Measurements from ENCODE around the gene ESRP2. TPM values are rescaled to one million over a fixed set of nuclear protein-coding genes. Genes with fewer than 3 reads are reported as not detected.

Gene ESRP2
- total RNA-seq, 1 donor from 2014 or later = 0.11 TPM

Small RNA genes lying within 50 kb of the gene (microRNA-seq; reads per million reads assigned to microRNA genes)
- gene MIR6773 = not detected

Other genes starting within 250 kb of the ESRP2 start
- gene DPEP2, start 236.6 kb downstream of the ESRP2 start, total RNA-seq = 0.05 TPM in 1 of 2 replicates, not detected in the other
- gene DPEP2NB, start 220.2 kb downstream of the ESRP2 start, total RNA-seq = not detected in 2 replicates
- gene DDX28, start 212.9 kb downstream of the ESRP2 start, total RNA-seq = 11.1 and 14.1 TPM in 2 replicates
- 20.7 and 20.8 TPM in 2 replicates for gene DUS2, start 212.8 kb downstream of the ESRP2 start, total RNA-seq
- gene NFATC3, start 150.8 kb downstream of the ESRP2 start, total RNA-seq = 36.7 and 40.8 TPM in 2 replicates
- 127 and 180 TPM in 2 replicates for gene PLA2G15, start 9.2 kb upstream of the ESRP2 start, total RNA-seq
- 28.0 and 36.4 TPM in 2 replicates for gene SLC7A6, start 28.4 kb upstream of the ESRP2 start, total RNA-seq
- gene SLC7A6OS, start 74.8 kb upstream of the ESRP2 start, total RNA-seq = 19.3 and 21.3 TPM in 2 replicates
- gene PRMT7, start 74.9 kb upstream of the ESRP2 start, total RNA-seq = 48.9 and 59.6 TPM in 2 replicates
- 0.05 TPM in 1 of 2 replicates, not detected in the other for gene SMPD3, start 212.4 kb upstream of the ESRP2 start, total RNA-seq